SK-N-MC (cell line): Measurements from ENCODE around the gene USP37.

ENCODE experiments used
- DNase-seq: peaks from one replicate; pipeline ENCODE4 v3.0.0-alpha.2; 2011; ENCODE audit warnings: low read depth, low spot score
- H3K27ac ChIP-seq: fragments of 200-600 bp; sonication (generic); 2 replicates; pipeline ENCODE4 v1.5.1; 2016; ENCODE audit warnings: mixed run types
- H3K36me3 ChIP-seq: fragments of 200-600 bp; sonication (generic); 2 replicates; pipeline ENCODE4 v1.6.1; 2017; ENCODE audit warnings: antibody characterized with exemption, low read length, mixed read lengths; ENCODE audit not compliant: insufficient read depth
- H3K4me3 ChIP-seq: fragments of 200-600 bp; sonication (generic); 2 replicates; pipeline ENCODE4 v1.5.1; 2016
- H3K9ac ChIP-seq: fragments of 200-600 bp; sonication (generic); 2 replicates; pipeline ENCODE4 v1.8.0; 2017; ENCODE audit warnings: mixed run types, mixed read lengths; ENCODE audit not compliant: insufficient read length
- H3K9me3 ChIP-seq: fragments of 200-600 bp; sonication (generic); 2 replicates; pipeline ENCODE4 v1.6.1; 2017; ENCODE audit warnings: low read depth, mild to moderate bottlenecking, antibody characterized with exemption, low read length, moderate library complexity, mixed read lengths
- EZH2 ChIP-seq: fragments of 200-600 bp; sonication (generic); IDR thresholded peaks from one replicate; pipeline ENCODE4 v1.6.1; 2017; ENCODE audit warnings: antibody characterized with exemption
- FOXP2 ChIP-seq: optimal IDR thresholded peaks from 2 replicates; pipeline ENCODE3; 2011; ENCODE audit warnings: mild to moderate bottlenecking, moderate library complexity; ENCODE audit not compliant: insufficient read depth; ENCODE audit errors: extremely low read length, control extremely low read depth
- POLR2AphosphoS5 ChIP-seq: IDR thresholded peaks from 2 replicates; pipeline ENCODE4 v1.6.1; 2012; ENCODE audit warnings: mild to moderate bottlenecking, low read depth, low read length, borderline replicate concordance

USP37 gene

DNA sequence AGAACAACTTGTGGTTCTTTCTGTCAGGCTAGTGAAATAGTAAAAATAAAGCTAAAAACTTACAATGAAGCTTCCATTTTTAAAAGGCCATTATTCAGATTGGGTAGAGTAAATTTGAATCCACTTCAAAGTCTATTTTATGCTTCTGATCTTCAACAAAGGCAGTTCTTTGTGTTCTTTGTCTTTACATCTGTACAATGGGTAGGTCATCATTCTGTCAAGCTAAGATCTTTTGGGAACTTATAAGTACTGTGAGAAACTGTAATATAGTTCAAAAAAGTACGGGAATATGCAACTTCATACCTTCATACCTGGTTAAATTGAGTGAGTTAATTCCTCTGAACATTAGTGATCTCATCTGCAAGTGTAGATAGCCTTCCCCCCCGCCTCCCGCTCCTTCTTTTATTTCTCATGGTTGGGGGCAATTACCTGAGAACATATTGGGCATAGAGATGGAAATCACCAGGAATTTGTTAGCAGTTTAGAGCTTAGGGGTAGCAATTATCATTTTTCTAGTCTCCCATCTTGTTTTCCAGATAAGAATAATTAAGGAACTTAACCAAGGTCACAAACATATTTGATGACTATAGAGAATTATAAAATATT, 10.2 kb upstream of the USP37 start:
- TF ChIP-seq EZH2 = no peak
- TF ChIP-seq POLR2AphosphoS5 = no peak
- TF ChIP-seq FOXP2 = no peak
- Histone ChIP-seq H3K27ac (peak overlapping the region; percentile 54), H3K9me3 (no peaks in the 10 kb centered on the region), H3K9ac (no peak overlapping the region), H3K4me3 (no peak overlapping the region), H3K36me3 (peaks cover 66% of the 10 kb centered on the region)
- DNase-seq = no peak

DNA sequence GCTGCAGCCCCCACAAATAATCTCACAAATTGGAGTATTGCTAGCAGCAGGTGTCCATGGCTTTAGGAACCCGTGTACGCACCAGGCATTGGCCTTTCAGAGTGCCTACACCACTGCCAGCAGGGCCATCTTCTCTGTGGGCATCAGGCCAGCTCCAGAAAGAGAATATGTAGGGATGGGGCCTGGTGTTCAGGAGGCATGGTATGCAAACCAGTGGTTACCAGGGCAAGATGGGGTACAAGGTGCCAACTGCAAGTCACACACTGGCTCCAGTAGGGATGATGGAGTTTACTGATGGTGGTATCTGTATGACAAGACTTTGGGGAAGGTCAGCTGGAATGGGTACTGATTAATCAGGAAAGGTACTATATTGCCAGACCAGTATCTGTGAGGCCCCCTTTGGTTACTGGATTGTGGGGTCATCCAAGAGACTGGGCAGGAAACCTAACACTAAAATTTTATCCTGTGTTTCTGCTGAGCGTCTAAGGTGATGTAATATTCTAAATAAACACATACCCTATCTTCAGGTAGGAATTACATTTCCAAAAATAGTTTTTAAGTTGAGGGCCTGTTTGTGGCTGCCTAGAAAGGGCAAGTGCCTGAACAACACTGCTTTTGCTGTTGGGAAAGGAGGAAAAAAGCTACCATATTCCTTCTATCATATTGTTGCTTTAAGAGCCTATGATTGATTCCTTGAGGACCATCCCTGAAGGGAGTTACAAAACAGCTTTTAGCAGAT, 9.5 kb upstream of the USP37 start:
- no peak for DNase-seq
- no peak overlapping the region for H3K9ac ChIP-seq
- H3K9me3 ChIP-seq = no peaks in the 10 kb centered on the region
- peaks cover 66% of the 10 kb centered on the region for H3K36me3 ChIP-seq
- H3K27ac ChIP-seq = peak overlapping the region; percentile 54
- no peak overlapping the region for H3K4me3 ChIP-seq
- TF ChIP-seq EZH2 (no peak), FOXP2 (no peak), POLR2AphosphoS5 (no peak)

DNA sequence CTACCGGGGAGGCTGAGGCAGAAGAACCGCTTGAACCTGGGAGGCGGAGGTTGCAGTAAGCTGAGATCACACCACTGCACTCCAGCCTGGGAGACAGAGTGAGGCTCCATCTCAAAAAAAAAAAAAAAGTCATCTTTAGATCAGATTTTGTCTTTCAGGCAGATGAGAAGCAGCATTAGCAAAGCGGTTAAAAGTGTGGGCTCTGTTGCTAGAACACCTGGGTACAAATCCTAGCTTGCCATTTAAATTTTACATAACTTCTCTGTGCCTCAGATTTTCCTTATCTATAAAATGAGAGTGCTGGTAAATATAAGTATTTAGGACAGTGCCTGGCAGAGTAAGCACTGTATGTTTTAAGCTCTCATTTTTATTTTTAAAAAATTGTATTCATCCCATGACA, 8.7 kb upstream of the USP37 start:
- TF ChIP-seq FOXP2 (no peak), POLR2AphosphoS5 (no peak), EZH2 (no peak)
- H3K36me3 ChIP-seq = peaks cover 68% of the 10 kb centered on the region
- no peaks in the 10 kb centered on the region for H3K9me3 ChIP-seq
- H3K27ac ChIP-seq = no peak overlapping the region
- H3K4me3 ChIP-seq = no peak overlapping the region
- no peak overlapping the region for H3K9ac ChIP-seq
- no peak for DNase-seq

DNA sequence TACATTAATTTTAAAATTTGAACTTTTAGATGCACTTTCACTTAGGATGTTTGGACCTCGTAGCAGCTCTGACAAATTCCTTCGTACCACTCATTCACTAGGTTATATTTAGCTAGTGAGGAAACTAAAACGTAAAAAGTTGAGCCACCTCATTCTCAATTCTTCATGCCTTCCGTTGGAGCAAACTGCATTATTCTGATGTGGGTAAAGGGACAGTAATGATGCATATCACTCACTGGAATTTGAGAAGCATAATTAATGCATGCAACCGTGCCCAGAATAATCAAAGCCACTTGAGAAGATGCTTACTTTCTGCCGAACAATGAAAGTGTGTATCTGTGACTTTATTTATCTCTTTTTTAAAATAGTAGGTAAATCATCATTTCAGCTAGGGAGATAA, 2.7 kb upstream of the USP37 start:
- no peak overlapping the region; the same call in 1 of the 2 replicates for H3K27ac ChIP-seq
- peaks cover 51% of the 10 kb centered on the region for H3K36me3 ChIP-seq
- DNase-seq = no peak
- H3K9ac ChIP-seq = peak overlapping the region; percentile 91
- TF ChIP-seq POLR2AphosphoS5 (no peak), EZH2 (no peak)
- peak overlapping the region; percentile 92 for H3K4me3 ChIP-seq
- H3K9me3 ChIP-seq = no peaks in the 10 kb centered on the region

DNA sequence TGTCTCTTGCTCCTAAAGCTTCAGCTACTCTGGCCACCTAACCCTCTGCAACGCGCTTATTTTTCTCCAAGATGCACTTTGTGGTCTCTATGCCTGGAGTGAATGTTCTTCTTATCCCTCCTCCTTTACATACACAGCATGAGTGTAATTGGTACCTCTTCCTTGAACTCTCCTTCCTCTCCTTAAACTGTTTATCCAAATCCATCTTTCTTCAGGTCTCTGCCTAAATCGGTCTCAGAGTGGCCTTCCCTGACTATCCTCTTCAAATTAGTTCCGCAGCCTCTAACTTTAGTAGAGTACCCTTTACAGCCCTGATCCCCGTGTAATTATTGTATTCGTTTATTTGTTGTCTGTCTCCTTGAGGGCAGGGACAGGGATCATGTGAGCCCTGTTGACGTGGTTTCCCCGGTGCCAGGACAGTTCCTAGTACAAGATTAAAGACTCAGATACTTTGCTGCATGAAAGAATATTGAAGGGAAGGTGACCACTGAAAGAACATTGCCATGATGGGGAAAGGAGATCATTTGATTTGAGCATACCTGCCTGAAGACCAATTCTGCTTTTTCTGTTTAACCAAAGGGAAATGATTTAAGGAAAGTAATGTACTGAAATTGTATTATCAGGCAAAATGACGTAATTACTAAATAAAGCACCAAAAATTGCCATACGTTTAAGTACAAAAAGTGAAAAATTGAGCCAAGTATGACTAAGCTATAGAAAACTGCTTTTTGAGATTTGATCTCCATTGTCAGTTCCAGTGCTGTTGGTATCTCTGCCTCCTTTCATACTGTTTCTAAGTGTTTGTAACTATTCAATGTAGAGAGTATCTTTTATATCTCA, 1.7 kb upstream of the USP37 start:
- peak overlapping the region; percentile 92 for H3K4me3 ChIP-seq
- TF ChIP-seq POLR2AphosphoS5 (no peak), EZH2 (no peak), FOXP2 (no peak)
- DNase-seq = no peak
- H3K27ac ChIP-seq = peak overlapping the region; percentile 67
- H3K36me3 ChIP-seq = peaks cover 53% of the 10 kb centered on the region
- peak overlapping the region; percentile 91 for H3K9ac ChIP-seq
- H3K9me3 ChIP-seq = no peaks in the 10 kb centered on the region

- peaks cover 50% of the 10 kb centered on the region for H3K36me3 ChIP-seq
- DNase-seq = no peak
Observed at GRCh38 chr2:218569038-218569431, 884 bp upstream of the USP37 start.

DNA sequence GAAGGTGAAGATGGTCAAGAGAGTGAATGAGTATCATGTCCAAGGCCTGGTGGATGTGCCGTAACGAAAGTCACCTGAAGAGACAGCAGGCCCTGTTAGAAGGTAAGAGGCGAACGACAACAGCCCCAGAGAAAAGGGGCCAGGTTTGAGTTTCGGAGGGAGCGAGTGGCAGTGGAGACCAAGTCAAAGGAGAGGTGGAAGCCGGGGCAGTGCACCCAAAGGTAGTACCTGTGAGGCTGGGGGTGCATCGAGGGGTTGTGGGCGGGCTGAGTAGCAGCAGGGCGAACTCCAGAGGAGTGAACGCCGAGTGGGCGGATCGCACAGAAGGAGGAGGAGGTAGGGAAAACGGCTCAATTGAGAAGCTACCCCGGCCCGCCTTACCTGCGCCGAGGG, 358 bp downstream of the USP37 start:
- peak overlapping the region; percentile 95 for H3K9ac ChIP-seq
- no peaks in the 10 kb centered on the region for H3K9me3 ChIP-seq
- TF ChIP-seq POLR2AphosphoS5 (no peak), EZH2 (no peak), FOXP2 (no peak)
- H3K4me3 ChIP-seq = peak overlapping the region; percentile 92
- DNase-seq = no peak
- H3K27ac ChIP-seq = peak overlapping the region; percentile 43; the same call in 1 of the 2 replicates
- H3K36me3 ChIP-seq = peaks cover 41% of the 10 kb centered on the region

More at GRCh38 chr2:218569038-218569431, 884 bp upstream of the USP37 start:
- Histone ChIP-seq H3K27ac (peak overlapping the region; percentile 67), H3K9ac (peak overlapping the region; percentile 91), H3K9me3 (no peaks in the 10 kb centered on the region), H3K4me3 (peak overlapping the region; percentile 92)
- TF ChIP-seq FOXP2 = no peak
- TF ChIP-seq POLR2AphosphoS5 = no peak
- TF ChIP-seq EZH2 = no peak

DNA sequence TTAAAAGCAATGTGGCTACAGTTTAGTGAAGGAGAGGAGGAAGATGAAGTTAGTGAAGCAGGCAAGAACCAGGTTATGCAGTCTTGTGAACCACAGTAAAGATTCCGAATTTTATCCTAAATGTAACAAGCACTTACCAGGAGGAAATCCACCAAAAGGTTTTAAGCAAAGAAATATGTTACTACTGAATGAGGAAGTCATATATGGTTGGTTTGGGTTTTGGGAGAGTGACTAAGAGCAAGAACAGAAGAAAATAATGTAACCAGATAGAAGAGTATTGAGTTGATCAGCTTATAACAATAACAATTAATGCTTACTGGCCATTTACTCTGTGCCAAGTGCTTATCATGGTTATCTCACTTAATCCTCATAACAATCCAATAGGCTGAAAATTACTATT, 1.9 kb downstream of the USP37 start:
- no peaks in the 10 kb centered on the region for H3K9me3 ChIP-seq
- H3K27ac ChIP-seq = no peak overlapping the region
- no peak for TF ChIP-seq EZH2
- peak overlapping the region; percentile 95 for H3K9ac ChIP-seq
- DNase-seq = no peak
- H3K36me3 ChIP-seq = peaks cover 41% of the 10 kb centered on the region
- peak overlapping the region; percentile 92 for H3K4me3 ChIP-seq
